Middle frontal gyrus (tissue), 1 donor: Measurements from ENCODE around the gene NKAP.
"Not testable (repeated sequence)": the region's sequence is repeated elsewhere in the genome, so short reads cannot be mapped to it uniquely, and the experiment has no call there.

ENCODE experiments used
- DNase-seq: peaks from one replicate; pipeline ENCODE4 v3.0.0-alpha.2; 2015; ENCODE audit warnings: low spot score; ENCODE audit errors: extremely low spot score

NKAP gene

GRCh38 chrX:119943185-119943988 is at the start of gene NKAP:
Gene NKAP, minus strand, starts transcription at chrX:119943751. Its CDS starts 146 bp downstream, at chrX:119943605.
- peak; percentile 62 for DNase-seq

DNA sequence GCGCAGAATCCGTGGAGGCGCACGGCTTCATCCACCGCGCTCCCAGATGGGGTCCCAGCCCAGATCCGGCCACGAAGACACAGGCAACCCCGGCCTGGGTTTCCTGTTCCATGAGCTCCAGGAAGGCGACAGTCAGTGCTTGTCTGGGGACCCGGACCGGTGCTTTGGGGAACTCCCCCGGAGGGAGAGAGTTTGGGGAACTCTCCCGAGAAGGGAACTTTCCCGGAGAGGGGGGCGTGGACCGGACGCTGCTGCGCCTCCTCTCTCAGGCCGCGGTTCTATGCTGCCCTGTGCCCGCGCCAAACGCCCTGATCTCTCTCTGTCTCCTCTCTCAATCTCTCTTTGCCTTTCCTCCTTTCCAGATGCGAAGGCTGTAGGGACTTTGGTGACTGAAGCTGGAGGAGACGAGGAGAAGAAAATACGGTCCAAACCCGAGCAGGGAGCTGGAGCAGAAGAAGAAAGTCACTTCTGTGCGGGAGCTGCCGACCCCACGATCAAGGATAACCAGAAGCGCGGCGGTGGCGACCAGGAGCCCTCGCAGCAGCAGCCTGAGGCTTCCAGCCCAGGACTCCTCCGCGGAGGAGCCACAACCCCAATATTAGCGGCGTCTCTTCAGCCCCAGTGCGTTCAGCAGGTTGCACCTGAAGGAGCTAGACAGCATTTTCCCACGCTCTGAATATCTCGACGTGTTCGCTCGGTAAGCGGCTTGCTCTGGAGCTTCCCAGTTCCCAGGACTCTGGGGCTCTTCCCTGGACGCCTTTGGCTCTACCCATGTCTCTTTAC is 47.6 kb upstream of the NKAP start:
- DNase-seq = no peak

DNA sequence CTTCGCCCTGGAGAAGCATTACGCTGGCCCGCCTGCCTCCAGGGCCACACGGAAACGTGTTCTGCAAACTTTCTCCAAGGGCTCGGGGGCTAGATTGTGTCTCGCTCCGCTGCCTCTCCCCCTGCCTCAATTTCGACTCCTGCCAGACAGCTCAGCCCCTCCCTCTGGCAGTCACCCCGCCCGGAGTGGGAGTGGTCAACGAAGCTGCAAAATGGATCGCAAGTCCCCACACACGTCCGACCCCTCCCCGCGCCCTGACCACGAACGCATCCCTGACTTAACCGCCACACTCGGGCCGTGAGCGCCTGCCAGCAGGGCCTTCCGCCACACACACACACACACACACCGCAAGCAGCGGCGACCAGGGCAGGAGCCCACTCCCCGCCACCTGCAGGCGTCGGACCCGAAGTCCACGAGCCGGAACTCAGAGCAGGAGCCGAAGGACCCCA is 47.0 kb upstream of the NKAP start:
- DNase-seq = no peak

- no peak for DNase-seq
These were observed 46.5 kb upstream of the NKAP start for GRCh38 chrX:119989905-119990555.

GRCh38 chrX:119986203-119986602 is 42.7 kb upstream of the NKAP start:
- DNase-seq = no peak

DNA sequence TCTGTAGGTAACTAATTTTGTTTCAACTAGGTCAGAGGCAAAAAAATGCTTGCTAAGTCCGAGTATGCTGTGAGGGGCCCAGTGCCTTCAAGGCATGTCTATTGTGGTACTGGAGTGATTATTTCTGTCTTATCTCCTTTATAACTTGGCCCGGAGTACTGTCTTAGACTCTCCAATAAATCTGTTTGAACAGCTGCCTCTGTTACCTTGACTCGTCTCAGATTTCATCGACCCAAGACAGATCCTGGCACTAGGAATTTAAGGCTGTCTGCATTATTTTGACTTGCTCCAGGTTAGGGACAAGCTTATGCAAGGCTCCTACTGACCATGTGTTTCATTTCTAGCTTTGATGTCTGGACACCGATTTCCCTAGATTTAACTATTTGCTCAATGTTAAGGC is 41.1 kb upstream of the NKAP start:
- DNase-seq = no peak

GRCh38 chrX:119983494-119983893 is 39.9 kb upstream of the NKAP start:
- DNase-seq = no peak

DNA sequence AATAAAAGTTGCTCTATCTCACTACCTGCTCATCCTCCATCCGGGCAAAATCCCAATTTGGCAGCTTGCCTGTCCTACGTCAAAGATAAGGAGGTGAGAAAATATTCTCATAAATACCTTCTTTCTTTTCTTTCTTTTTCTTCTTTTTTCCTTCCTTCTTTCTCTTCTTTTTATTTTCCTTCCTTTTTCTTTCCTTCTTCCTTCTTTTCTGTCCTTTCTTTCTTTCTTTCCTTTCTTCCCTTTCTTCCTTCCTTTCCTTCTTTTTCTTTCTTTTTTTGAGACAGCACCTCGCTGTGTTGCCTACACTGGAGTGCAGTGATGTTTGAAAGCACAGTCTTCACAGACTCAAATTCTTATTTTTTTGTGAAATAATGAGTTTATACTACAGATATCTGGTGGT is 38.6 kb upstream of the NKAP start:
- no peak for DNase-seq

DNA sequence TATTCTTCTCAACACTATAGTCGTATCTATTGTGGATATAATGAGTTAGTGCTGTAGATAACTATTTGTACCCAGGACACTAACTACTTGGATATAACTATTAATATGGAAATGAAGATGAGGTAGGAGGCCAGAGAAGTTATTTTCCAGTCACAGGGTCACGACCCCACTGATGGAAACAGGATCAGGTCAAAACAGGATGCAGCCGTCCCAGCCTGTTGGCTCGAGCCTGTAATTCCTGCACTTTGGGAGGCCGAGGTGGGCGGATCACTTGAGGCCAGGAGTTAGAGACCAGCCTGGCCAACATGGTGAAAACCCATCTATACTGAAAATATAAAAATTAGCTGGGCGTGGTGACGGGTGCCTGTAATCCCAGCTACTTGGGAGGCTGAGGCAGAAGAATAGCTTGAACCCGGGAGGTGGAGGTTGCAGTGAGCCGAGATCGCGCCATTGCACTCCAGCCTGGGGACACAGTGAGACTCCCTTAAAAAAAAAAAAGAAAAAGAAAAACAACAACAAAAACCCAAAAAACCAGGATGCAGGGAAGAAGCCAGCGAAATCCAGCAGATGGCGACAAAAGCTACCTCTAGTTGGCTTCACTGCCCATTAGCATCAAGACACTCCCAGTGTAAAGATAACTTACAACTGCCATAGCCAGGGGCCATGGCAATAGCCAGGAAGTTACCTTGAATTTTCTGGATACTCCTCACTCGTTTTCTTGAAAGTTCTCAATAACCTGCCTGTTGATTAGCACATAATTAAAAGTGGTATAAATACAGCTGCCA is 37.9 kb upstream of the NKAP start:
- no peak for DNase-seq

DNA sequence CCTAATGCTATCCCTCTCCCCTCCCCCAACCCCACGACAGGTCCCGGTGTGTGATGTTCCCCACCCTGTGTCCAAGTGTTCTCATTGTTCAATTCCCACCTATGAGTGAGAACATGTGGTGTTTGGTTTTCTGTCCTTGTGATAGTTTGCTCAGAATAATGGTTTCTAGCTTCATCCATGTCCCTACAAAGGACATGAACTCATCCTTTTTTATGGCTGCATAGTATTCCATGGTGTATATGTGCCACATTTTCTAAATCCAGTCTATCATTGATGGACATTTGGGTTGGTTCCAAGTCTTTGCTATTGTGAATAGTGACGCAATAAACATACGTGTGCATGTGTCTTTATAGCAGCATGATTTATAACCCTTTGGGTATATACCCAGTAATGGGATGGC is 33.6 kb upstream of the NKAP start:
- not testable (repeated sequence) for DNase-seq

DNA sequence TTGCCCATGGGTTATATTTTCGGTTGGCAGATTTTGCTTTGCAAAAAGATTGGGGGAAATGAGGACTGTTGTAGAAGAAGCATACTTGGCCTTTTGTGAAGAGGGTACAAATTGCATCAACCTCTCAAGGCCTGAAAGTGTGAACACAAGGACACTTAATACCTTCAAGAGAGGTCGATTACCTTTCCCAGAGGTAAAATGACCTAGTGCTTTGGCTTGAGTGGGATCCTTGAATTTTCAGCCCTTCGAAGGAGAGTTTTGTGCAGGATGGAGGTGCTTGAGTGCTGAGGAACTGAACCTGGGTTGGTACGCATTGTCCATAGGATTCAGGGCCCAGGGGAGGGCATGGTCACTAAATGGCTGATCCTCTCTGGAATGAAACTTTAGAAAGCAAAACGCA is 27.6 kb upstream of the NKAP start:
- DNase-seq = no peak

- no peak for DNase-seq
These were observed 27.0 kb upstream of the NKAP start for GRCh38 chrX:119970574-119970973.

DNA sequence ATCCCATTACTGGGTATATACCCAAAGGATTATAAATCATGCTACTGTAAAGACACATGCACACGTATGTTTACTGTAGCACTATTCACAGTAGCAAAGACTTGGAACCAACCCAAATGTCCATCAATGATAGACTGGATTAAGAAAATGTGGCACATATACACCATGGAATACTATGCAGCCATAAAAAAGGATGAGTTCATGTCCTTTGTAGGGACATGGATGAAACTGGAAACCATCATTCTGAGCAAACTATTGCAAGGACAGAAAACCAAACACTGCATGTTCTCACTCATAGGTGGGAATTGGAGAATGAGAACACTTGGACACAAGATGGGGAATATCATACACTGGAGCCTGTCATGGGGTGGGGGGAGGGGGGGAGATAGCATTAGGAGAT is 23.3 kb upstream of the NKAP start:
- not testable (repeated sequence) for DNase-seq

- DNase-seq = no peak
These were observed 17.1 kb upstream of the NKAP start for GRCh38 chrX:119960625-119961024.

GRCh38 chrX:119955807-119956570 is 12.4 kb upstream of the NKAP start:
- DNase-seq = not testable (repeated sequence)

DNA sequence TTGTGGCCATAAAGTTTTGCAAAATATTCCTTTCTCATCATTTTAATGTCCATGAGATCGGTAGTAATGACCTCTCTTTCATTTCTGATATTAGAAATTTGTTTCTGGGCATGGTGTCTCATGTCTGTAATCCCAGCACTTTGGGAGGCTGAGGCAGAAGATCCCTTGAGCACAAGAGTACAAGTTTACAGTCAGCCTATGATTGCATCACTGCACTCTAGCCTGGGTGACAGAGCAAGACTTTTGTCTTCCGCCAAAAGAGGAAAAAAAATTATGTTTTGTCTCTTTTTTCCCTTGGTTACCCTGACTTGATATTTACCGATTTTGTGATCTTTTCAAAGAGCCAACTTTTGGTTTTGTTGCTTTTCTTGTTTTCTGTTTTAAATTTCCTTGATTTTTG is 10.8 kb upstream of the NKAP start:
- no peak for DNase-seq

DNA sequence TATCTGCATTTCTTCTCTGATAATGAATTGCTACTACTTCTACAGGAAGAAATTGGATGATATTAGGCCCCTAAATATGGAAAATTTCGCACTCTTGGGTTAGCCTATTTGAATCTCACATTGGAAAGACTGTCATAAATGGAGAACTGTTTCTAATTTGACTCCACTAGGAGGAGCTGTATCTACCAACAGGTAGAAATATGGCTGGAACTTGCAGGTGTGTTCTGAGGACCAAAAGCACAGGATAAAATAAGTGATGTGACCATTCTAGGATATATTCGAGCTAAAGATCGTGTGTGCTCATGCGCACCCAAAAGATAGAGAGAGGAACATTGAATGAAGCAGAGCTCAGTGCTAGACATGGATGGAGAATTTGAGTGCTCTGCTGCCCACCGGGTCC is 4.8 kb upstream of the NKAP start:
- no peak for DNase-seq

DNA sequence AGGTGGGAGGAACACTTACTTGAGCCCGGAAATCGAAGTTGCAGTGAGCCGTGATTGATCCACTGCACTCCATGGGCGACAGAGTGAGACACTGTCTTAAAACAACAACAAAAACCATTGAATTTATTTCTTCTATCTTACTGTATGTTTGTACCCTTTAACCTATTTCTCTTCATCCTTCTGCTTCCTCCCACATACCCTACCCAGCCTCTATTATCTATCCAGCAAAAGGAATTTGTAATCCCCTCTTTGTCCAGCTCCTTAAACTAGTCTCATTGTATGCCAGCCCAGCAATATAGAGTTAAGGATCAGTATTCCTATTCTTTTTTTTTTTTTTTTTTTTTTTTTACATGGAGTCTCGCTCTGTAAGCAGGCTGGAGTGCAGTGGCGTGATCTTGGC is 1.9 kb upstream of the NKAP start:
- no peak for DNase-seq

DNA sequence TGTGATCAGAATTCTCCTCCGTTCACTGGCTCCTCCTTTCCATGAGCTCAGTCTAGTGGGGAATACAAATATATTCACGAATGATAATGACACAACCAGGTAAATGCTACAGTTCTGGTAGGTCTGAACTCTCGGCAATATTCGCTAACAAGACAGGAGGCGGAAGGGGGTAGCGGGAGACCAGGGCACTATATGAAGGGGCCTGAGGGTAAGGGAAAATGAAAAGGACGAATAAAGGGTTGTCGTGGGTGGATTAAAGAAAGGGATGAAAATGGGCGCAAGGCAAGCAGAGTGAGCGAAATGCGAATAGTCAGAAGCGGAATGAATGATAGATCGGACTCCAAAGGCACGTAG is 743 bp downstream of the NKAP start:
- DNase-seq = no peak

- no peak for DNase-seq
These were observed 1.3 kb downstream of the NKAP start for GRCh38 chrX:119942173-119942819.
